ENCODE data around the gene AMIGO1.

- no peak for TF ChIP-seq CTCF (IDR thresholded peaks at IDR 0.05; ENCODE audit: insufficient read depth, low read length, poor library complexity, severe bottlenecking)
- TF ChIP-seq EZH2phosphoT487 (conservative IDR thresholded peaks at IDR 0.05; ENCODE audit: low read length), result no peak
These were observed at the start of gene AMIGO1 for GRCh38 chr1:109509176-109510134.
